Neural progenitor cell (in vitro differentiated cells): ENCODE data around the gene BRD4. TPM values are rescaled to one million over a fixed set of nuclear protein-coding genes. Genes with fewer than 3 reads are reported as not detected.

ENCODE experiments used
- DNase-seq: peaks from one replicate; pipeline ENCODE4 v3.0.0-alpha.2; 2016; ENCODE audit warnings: low spot score
- H2AFZ ChIP-seq: fragments of 200-600 bp; sonication (generic); replicated peaks from 2 replicates; pipeline ENCODE4 v1.6.1; 2016; ENCODE audit warnings: antibody characterized with exemption
- H3F3A ChIP-seq: fragments of 200-600 bp; sonication (generic); 2 replicates; pipeline ENCODE4 v1.6.1; 2016; ENCODE audit warnings: antibody characterized with exemption, low read depth
- H3K27ac ChIP-seq: fragments of 200-600 bp; sonication (generic); 2 replicates; pipeline ENCODE4 v1.5.1; 2016; ENCODE audit warnings: mild to moderate bottlenecking
- H3K27me3 ChIP-seq: fragments of 200-600 bp; sonication (generic); 2 replicates; pipeline ENCODE4 v1.6.1; 2016; ENCODE audit warnings: mild to moderate bottlenecking, moderate library complexity
- H3K36me3 ChIP-seq: fragments of 200-600 bp; sonication (generic); 2 replicates; pipeline ENCODE4 v1.5.1; 2016
- H3K4me1 ChIP-seq: fragments of 200-600 bp; sonication (generic); 2 replicates; pipeline ENCODE4 v1.6.1; 2016; ENCODE audit warnings: mixed run types
- H3K4me2 ChIP-seq: fragments of 200-600 bp; sonication (generic); 2 replicates; pipeline ENCODE4 v1.6.1; 2016
- H3K4me3 ChIP-seq: fragments of 200-600 bp; sonication (generic); 2 replicates; pipeline ENCODE4 v1.5.1; 2016
- H3K79me2 ChIP-seq: fragments of 200-600 bp; sonication (generic); 2 replicates; pipeline ENCODE4 v1.6.1; 2016; ENCODE audit warnings: low read depth
- H3K9ac ChIP-seq: fragments of 200-600 bp; sonication (generic); 2 replicates; pipeline ENCODE4 v1.6.1; 2016
- H3K9me3 ChIP-seq: fragments of 200-600 bp; sonication (generic); 2 replicates; pipeline ENCODE4 v1.5.1; 2016; ENCODE audit warnings: low read depth
- H4K20me1 ChIP-seq: fragments of 200-600 bp; sonication (generic); 2 replicates; pipeline ENCODE4 v1.6.1; 2016; ENCODE audit warnings: low read depth
- H3K27ac Mint-ChIP-seq: 3 replicates; pipeline ENCODE4 v1.8.0; 2021; ENCODE audit warnings: mixed read lengths
- H3K27me3 Mint-ChIP-seq: 2 replicates; pipeline ENCODE4 v1.8.0; 2022; ENCODE audit warnings: low read depth, mild to moderate bottlenecking, inconsistent platforms, moderate library complexity, mixed read lengths; ENCODE audit not compliant: insufficient read depth
- H3K36me3 Mint-ChIP-seq: 3 replicates; pipeline ENCODE4 v1.8.0; 2021; ENCODE audit warnings: mixed read lengths
- H3K4me1 Mint-ChIP-seq: 3 replicates; pipeline ENCODE4 v1.8.0; 2021; ENCODE audit warnings: mixed read lengths
- H3K4me3 Mint-ChIP-seq: 3 replicates; pipeline ENCODE4 v1.8.0; 2021; ENCODE audit warnings: mild to moderate bottlenecking, moderate library complexity, mixed read lengths
- H3K9me3 Mint-ChIP-seq: 3 replicates; pipeline ENCODE4 v1.8.0; 2020; ENCODE audit warnings: mixed read lengths
- EZH2 ChIP-seq: fragments of 200-600 bp; sonication (generic); IDR thresholded peaks from 2 replicates; pipeline ENCODE4 v1.6.1; 2017; ENCODE audit warnings: antibody characterized with exemption, mild to moderate bottlenecking, moderate library complexity
- EZH2phosphoT487 ChIP-seq: fragments of 200-600 bp; sonication (generic); IDR thresholded peaks from 2 replicates; pipeline ENCODE4 v1.6.1; 2017; ENCODE audit warnings: antibody characterized with exemption
- total RNA-seq: library from RNA; depleted of rRNA; stranded (reverse); fragments of >200 nt; gene quantifications from 2 replicates; pipeline ENCODE4 v1.2.3, GENCODE V29; 2015; ENCODE audit warnings: low replicate concordance
- TF ChIP-seq, protein P1 (sequence below): fragments of 200-600 bp; sonication (generic); IDR thresholded peaks from 2 replicates; pipeline ENCODE4 v1.5.1; 2017; ENCODE audit warnings: antibody characterized with exemption, mild to moderate bottlenecking

BRD4 gene
- total RNA-seq, 1 donor from 2014 or later: 14.5 TPM

- no peaks in the 10 kb centered on the region for H3K9me3 ChIP-seq
- Mint-ChIP-seq H3K27me3 (peaks cover 11% of the 10 kb centered on the region), H3K4me3 (peak overlapping the region; percentile 74), H3K4me1 (peaks cover 36% of the 10 kb centered on the region), H3K36me3 (peaks cover 32% of the 10 kb centered on the region), H3K9me3 (no peaks in the 10 kb centered on the region), H3K27ac (no peak overlapping the region)
- peak overlapping the region; percentile 63 for H3K4me3 ChIP-seq
- H3F3A ChIP-seq: peaks cover 34% of the 10 kb centered on the region
- H3K4me2 ChIP-seq: peak overlapping the region; percentile 82
- H3K27ac ChIP-seq: no peak overlapping the region
- DNase-seq: no peak
- no peak overlapping the region for H2AFZ ChIP-seq
- H4K20me1 ChIP-seq: peaks cover 84% of the 10 kb centered on the region
- no peak overlapping the region for H3K9ac ChIP-seq
- peaks cover 14% of the 10 kb centered on the region for H3K4me1 ChIP-seq
- H3K36me3 ChIP-seq: no peaks in the 10 kb centered on the region
- H3K27me3 ChIP-seq: no peaks in the 10 kb centered on the region
- TF ChIP-seq EZH2phosphoT487 (no peak), EZH2 (no peak)
- TF ChIP-seq, protein P1, sequence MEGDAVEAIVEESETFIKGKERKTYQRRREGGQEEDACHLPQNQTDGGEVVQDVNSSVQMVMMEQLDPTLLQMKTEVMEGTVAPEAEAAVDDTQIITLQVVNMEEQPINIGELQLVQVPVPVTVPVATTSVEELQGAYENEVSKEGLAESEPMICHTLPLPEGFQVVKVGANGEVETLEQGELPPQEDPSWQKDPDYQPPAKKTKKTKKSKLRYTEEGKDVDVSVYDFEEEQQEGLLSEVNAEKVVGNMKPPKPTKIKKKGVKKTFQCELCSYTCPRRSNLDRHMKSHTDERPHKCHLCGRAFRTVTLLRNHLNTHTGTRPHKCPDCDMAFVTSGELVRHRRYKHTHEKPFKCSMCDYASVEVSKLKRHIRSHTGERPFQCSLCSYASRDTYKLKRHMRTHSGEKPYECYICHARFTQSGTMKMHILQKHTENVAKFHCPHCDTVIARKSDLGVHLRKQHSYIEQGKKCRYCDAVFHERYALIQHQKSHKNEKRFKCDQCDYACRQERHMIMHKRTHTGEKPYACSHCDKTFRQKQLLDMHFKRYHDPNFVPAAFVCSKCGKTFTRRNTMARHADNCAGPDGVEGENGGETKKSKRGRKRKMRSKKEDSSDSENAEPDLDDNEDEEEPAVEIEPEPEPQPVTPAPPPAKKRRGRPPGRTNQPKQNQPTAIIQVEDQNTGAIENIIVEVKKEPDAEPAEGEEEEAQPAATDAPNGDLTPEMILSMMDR: no peak
- peaks cover 77% of the 10 kb centered on the region for H3K79me2 ChIP-seq
Measured at GRCh38 chr19:15194938-15195337, 137.4 kb downstream of the BRD4 start.

DNA sequence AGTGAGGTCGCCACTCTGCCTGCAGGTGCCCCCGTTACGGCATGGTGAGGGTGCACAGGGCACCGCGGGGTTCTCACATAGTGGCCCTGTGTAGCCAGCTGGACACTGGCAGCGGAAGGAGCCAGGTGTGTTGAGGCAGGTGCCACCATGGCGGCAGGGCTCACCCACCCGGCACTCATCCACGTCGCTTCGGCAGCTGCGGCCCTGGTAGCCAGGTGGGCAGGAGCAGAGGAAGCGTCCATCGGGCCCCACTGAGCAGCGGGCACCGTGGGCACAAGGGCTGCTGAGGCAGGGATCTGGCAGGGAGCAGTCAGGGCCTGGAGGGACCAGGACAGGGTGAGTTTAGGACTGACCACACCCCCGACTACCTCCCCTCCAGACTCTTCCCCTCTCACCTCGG is 140.4 kb downstream of the BRD4 start:
- H4K20me1 ChIP-seq: peaks cover 57% of the 10 kb centered on the region
- H3K27me3 ChIP-seq: no peaks in the 10 kb centered on the region
- Mint-ChIP-seq H3K9me3 (no peaks in the 10 kb centered on the region), H3K4me3 (no peak overlapping the region), H3K4me1 (peaks cover 21% of the 10 kb centered on the region), H3K27me3 (peaks cover 4% of the 10 kb centered on the region), H3K27ac (no peak overlapping the region), H3K36me3 (peaks cover 28% of the 10 kb centered on the region)
- H3K4me2 ChIP-seq: no peak overlapping the region
- no peak for DNase-seq
- no peak overlapping the region for H3K27ac ChIP-seq
- peaks cover 8% of the 10 kb centered on the region for H3K4me1 ChIP-seq
- no peak overlapping the region for H3K4me3 ChIP-seq
- H3K9ac ChIP-seq: no peak overlapping the region
- peaks cover 52% of the 10 kb centered on the region for H3K79me2 ChIP-seq
- H3F3A ChIP-seq: peaks cover 8% of the 10 kb centered on the region
- no peaks in the 10 kb centered on the region for H3K9me3 ChIP-seq
- H3K36me3 ChIP-seq: no peaks in the 10 kb centered on the region
- TF ChIP-seq EZH2: no peak
- no peak for TF ChIP-seq EZH2phosphoT487
- TF ChIP-seq, protein P1: no peak
- no peak overlapping the region for H2AFZ ChIP-seq

DNA sequence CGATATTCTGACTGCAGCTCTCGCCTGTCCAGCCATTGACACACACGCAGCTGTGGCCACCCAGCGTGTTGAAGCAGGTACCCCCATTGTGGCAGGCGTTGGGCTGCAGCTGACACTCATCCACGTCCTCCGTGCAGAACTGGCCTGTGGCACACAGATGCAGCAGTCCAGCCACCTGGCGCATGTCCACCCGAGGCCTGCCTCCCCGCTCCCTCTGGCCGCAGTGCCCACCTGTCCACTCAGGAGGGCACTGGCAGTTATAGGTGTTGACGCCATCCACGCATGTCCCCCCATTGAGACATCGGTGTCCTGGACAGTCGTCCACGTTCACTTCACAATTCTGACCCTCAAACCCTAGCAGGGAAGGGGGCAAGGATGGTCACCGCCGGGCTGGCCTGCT is 140.8 kb downstream of the BRD4 start:
- Histone ChIP-seq H3K9ac (no peak overlapping the region), H3K27me3 (no peaks in the 10 kb centered on the region), H3K27ac (no peak overlapping the region), H3K36me3 (no peaks in the 10 kb centered on the region), H2AFZ (no peak overlapping the region), H3K4me1 (peaks cover 8% of the 10 kb centered on the region), H3K4me3 (no peak overlapping the region), H3K79me2 (peaks cover 47% of the 10 kb centered on the region), H3F3A (peaks cover 3% of the 10 kb centered on the region), H4K20me1 (peaks cover 52% of the 10 kb centered on the region), H3K9me3 (no peaks in the 10 kb centered on the region), H3K4me2 (no peak overlapping the region)
- DNase-seq: no peak
- peaks cover 4% of the 10 kb centered on the region for H3K27me3 Mint-ChIP-seq
- peaks cover 26% of the 10 kb centered on the region for H3K36me3 Mint-ChIP-seq
- H3K4me1 Mint-ChIP-seq: peaks cover 18% of the 10 kb centered on the region
- H3K4me3 Mint-ChIP-seq: no peak overlapping the region
- no peak overlapping the region for H3K27ac Mint-ChIP-seq
- TF ChIP-seq, protein P1: no peak
- no peak for TF ChIP-seq EZH2
- no peak for TF ChIP-seq EZH2phosphoT487
- no peaks in the 10 kb centered on the region for H3K9me3 Mint-ChIP-seq
